Measurements from ENCODE around the gene PA2G4.
"Not testable (repeated sequence)": the region's sequence is repeated elsewhere in the genome, so short reads cannot be mapped to it uniquely, and the experiment has no call there.

PA2G4 gene

GRCh38 chr12:56151672-56152131 lies 47.3 kb downstream of the PA2G4 start:
- H3K36me3 ChIP-seq = peaks cover 11 to 30% (median 17%) of the 10 kb centered on the region in 11 experiments
- H3K9me3 ChIP-seq (replicated peaks in 1 of 11) = no peaks in the 10 kb centered on the region
- H3K9ac ChIP-seq = peak overlapping the region; percentile 74 to 88 (median 84)
- peaks cover 0 to 3% (median 0%) of the 10 kb centered on the region in 11 experiments; a peak in 1 of 22 replicates for H4K20me1 ChIP-seq
- TF ChIP-seq Cebpa-rat (IDR thresholded peaks at IDR 0.05) = no peak
- peak overlapping the region; percentile 62 to 80 (median 72) for H3K4me3 ChIP-seq
- peak overlapping the region; percentile 84 to 100 (median 95) for H3K4me2 ChIP-seq
- peak overlapping the region; percentile 75 to 92 (median 86) for H3K27ac ChIP-seq
- H3K4me1 ChIP-seq = peaks cover 42 to 62% (median 51%) of the 10 kb centered on the region in 10 experiments
- no peaks in the 10 kb centered on the region for H3K27me3 ChIP-seq

GRCh38 chr12:56152132-56152755 lies 47.9 kb downstream of the PA2G4 start, which contains the start of gene MYL6B:
Gene MYL6B, plus strand, starts transcription at chr12:56152587. Its CDS starts 1,332 bp downstream, at chr12:56153919.
- Histone ChIP-seq H3K9me3 (replicated peaks in 1 of 11) (no peaks in the 10 kb centered on the region), H3K27ac (peak within 1 kb of the TSS; percentile 75 to 92 (median 86))
- TF ChIP-seq Cebpa-rat (IDR thresholded peaks at IDR 0.05) = no peak

GRCh38 chr12:56152756-56153677 lies 48.7 kb downstream of the PA2G4 start:
- H3K4me1 ChIP-seq = peaks cover 47 to 65% (median 54%) of the 10 kb centered on the region in 10 experiments
- H3K4me3 ChIP-seq = peak overlapping the region; percentile 62 to 80 (median 72)
- H3K9ac ChIP-seq = peak overlapping the region; percentile 74 to 88 (median 84)
- H3K9me3 ChIP-seq (replicated peaks in 1 of 11) = no peaks in the 10 kb centered on the region
- H3K27me3 ChIP-seq = no peaks in the 10 kb centered on the region
- peak overlapping the region; percentile 88 to 100 (median 97) for H3K4me2 ChIP-seq
- no peaks in the 10 kb centered on the region for H4K20me1 ChIP-seq
- H3K27ac ChIP-seq = peak overlapping the region; percentile 75 to 92 (median 86)
- H3K36me3 ChIP-seq = peaks cover 11 to 30% (median 17%) of the 10 kb centered on the region in 11 experiments
- no peak for TF ChIP-seq Cebpa-rat (IDR thresholded peaks at IDR 0.05)

More at GRCh38 chr12:56152132-56152755, 47.9 kb downstream of the PA2G4 start, which contains the start of gene MYL6B:
- Histone ChIP-seq H3K9ac (peak within 1 kb of the TSS; percentile 74 to 88 (median 84)), H3K4me1 (peaks cover 48 to 62% (median 54%) of the 10 kb centered on the region in 10 experiments), H3K27me3 (no peaks in the 10 kb centered on the region), H3K4me3 (peak within 1 kb of the TSS; percentile 62 to 80 (median 72)), H3K36me3 (peaks cover 11 to 30% (median 17%) of the 10 kb centered on the region in 11 experiments), H3K4me2 (peak within 1 kb of the TSS; percentile 88 to 100 (median 97)), H4K20me1 (no peaks in the 10 kb centered on the region)

- no peaks in the 10 kb centered on the region for H3K9me3 ChIP-seq (replicated peaks in 1 of 11)
- H3K4me2 ChIP-seq = peak overlapping the region; percentile 88 to 100 (median 97)
- H4K20me1 ChIP-seq = peaks cover 0 to 3% (median 0%) of the 10 kb centered on the region in 11 experiments; a peak in 4 of 22 replicates
- no peaks in the 10 kb centered on the region for H3K27me3 ChIP-seq
- TF ChIP-seq Cebpa-rat (IDR thresholded peaks at IDR 0.05) = no peak
- H3K4me1 ChIP-seq = peaks cover 47 to 65% (median 54%) of the 10 kb centered on the region in 10 experiments
- H3K27ac ChIP-seq = peak overlapping the region in 9 of 11 experiments; percentile 84 to 92 (median 87); a peak in 15 of 22 replicates
- H3K4me3 ChIP-seq = peak overlapping the region; percentile 62 to 80 (median 72); a peak in 14 of 20 replicates
- H3K9ac ChIP-seq = peak overlapping the region; percentile 74 to 88 (median 84); a peak in 20 of 22 replicates
- H3K36me3 ChIP-seq = peaks cover 11 to 30% (median 17%) of the 10 kb centered on the region in 11 experiments
Measured at GRCh38 chr12:56153678-56154065, 49.3 kb downstream of the PA2G4 start.

- peaks cover 1 to 10% (median 4%) of the 10 kb centered on the region in 11 experiments; a peak in 15 of 22 replicates for H4K20me1 ChIP-seq
- no peaks in the 10 kb centered on the region for H3K9me3 ChIP-seq (replicated peaks in 1 of 11)
- peak overlapping the region in 1 of 10 experiments; percentile 78; a peak in 2 of 20 replicates for H3K4me3 ChIP-seq
- peaks cover 47 to 65% (median 56%) of the 10 kb centered on the region in 10 experiments for H3K4me1 ChIP-seq
- H3K36me3 ChIP-seq = peaks cover 11 to 33% (median 18%) of the 10 kb centered on the region in 11 experiments
- TF ChIP-seq Cebpa-rat (IDR thresholded peaks at IDR 0.05) = no peak
- peak overlapping the region; percentile 74 to 88 (median 84); a peak in 17 of 22 replicates for H3K9ac ChIP-seq
- H3K27me3 ChIP-seq = no peaks in the 10 kb centered on the region
- H3K4me2 ChIP-seq = peak overlapping the region; percentile 88 to 100 (median 97)
- H3K27ac ChIP-seq = peak overlapping the region in 8 of 11 experiments; percentile 21 to 95 (median 89); a peak in 12 of 22 replicates
Measured at GRCh38 chr12:56154246-56154771, 50.0 kb downstream of the PA2G4 start.

GRCh38 chr12:56154818-56155217 lies 50.5 kb downstream of the PA2G4 start:
- TF ChIP-seq Cebpa-rat (IDR thresholded peaks at IDR 0.05) = no peak
- Histone ChIP-seq H3K4me3 (no peak overlapping the region), H3K27ac (peak overlapping the region in 6 of 11 experiments; percentile 21 to 95 (median 88); a peak in 5 of 22 replicates), H3K9me3 (replicated peaks in 1 of 11) (no peaks in the 10 kb centered on the region), H3K9ac (peak overlapping the region in 9 of 11 experiments; percentile 5 to 88 (median 83); a peak in 8 of 22 replicates), H3K27me3 (no peaks in the 10 kb centered on the region), H3K4me2 (peak overlapping the region in 7 of 11 experiments; percentile 88 to 100 (median 98); a peak in 8 of 22 replicates), H3K4me1 (peaks cover 51 to 70% (median 61%) of the 10 kb centered on the region in 10 experiments), H3K36me3 (peaks cover 16 to 38% (median 23%) of the 10 kb centered on the region in 11 experiments), H4K20me1 (peaks cover 6 to 15% (median 10%) of the 10 kb centered on the region in 11 experiments; a peak in 19 of 22 replicates)

- H3K9me3 ChIP-seq (replicated peaks in 1 of 11) = no peaks in the 10 kb centered on the region
- H3K4me3 ChIP-seq = no peak overlapping the region
- H3K27ac ChIP-seq = peak overlapping the region in 5 of 11 experiments; percentile 27 to 97 (median 95); a peak in 7 of 22 replicates
- no peaks in the 10 kb centered on the region for H3K27me3 ChIP-seq
- H3K36me3 ChIP-seq = peaks cover 21 to 44% (median 29%) of the 10 kb centered on the region in 11 experiments
- peak overlapping the region in 6 of 11 experiments; percentile 18 to 87 (median 30); a peak in 3 of 22 replicates for H3K9ac ChIP-seq
- H4K20me1 ChIP-seq = peaks cover 12 to 20% (median 15%) of the 10 kb centered on the region in 11 experiments; a peak in 21 of 22 replicates
- no peak for TF ChIP-seq Cebpa-rat (IDR thresholded peaks at IDR 0.05)
- H3K4me2 ChIP-seq = peak overlapping the region in 2 of 11 experiments; percentile 90 to 96; a peak in 2 of 22 replicates
- peaks cover 52 to 75% (median 66%) of the 10 kb centered on the region in 10 experiments for H3K4me1 ChIP-seq
Measured at GRCh38 chr12:56155256-56155845, 51.0 kb downstream of the PA2G4 start.

GRCh38 chr12:56156464-56157200 lies 52.3 kb downstream of the PA2G4 start:
- H4K20me1 ChIP-seq = peaks cover 24 to 33% (median 28%) of the 10 kb centered on the region in 11 experiments
- peaks cover 52 to 75% (median 67%) of the 10 kb centered on the region in 10 experiments for H3K4me1 ChIP-seq
- H3K27ac ChIP-seq = peak overlapping the region in 10 of 11 experiments; percentile 54 to 97 (median 92); a peak in 21 of 22 replicates
- H3K27me3 ChIP-seq; H3K9me3 ChIP-seq (replicated peaks in 1 of 11): not testable (repeated sequence)
- H3K36me3 ChIP-seq = peaks cover 34 to 56% (median 41%) of the 10 kb centered on the region in 11 experiments
- peak overlapping the region; percentile 70 to 98 (median 94) for H3K9ac ChIP-seq
- H3K4me3 ChIP-seq = peak overlapping the region; percentile 63 to 99 (median 91)
- H3K4me2 ChIP-seq = peak overlapping the region; percentile 84 to 96 (median 95)

All from BLaER1 treated with 17β-estradiol and CSF1 and Interleukin-3, amounts not matched to agents 10 nM and 100 nM (cell line).